Measurements from ENCODE around the gene NRCAM.

The NRCAM gene

GRCh38 chr7:108236681-108237415 lies 219.4 kb downstream of the NRCAM start:
- DNase-seq: no peak

- DNase-seq: no peak
These were observed 220.7 kb downstream of the NRCAM start for GRCh38 chr7:108235451-108236061.

GRCh38 chr7:108234971-108235450 lies 221.2 kb downstream of the NRCAM start:
- no peak for DNase-seq

DNA sequence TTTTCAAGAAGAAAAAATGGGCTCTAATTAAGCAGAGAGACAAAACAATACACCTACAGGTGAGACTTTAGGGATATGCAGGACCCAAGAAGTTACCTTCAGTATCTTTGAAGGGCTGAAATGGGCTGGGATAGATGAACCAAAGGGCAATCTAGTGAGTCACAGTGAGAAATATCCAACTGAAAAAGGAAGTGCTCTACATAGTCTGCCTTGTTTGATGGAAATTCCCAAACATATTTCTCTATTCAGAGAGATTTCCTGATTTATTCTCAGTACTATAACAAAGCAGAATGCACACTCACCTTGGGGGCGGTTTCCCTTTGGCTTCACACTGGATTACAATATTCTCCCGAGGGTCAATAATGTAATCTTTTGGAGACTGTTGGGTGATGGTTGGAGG lies 222.0 kb downstream of the NRCAM start:
- DNase-seq: no peak

GRCh38 chr7:108232076-108232475 lies 224.2 kb downstream of the NRCAM start:
- DNase-seq: no peak

DNA sequence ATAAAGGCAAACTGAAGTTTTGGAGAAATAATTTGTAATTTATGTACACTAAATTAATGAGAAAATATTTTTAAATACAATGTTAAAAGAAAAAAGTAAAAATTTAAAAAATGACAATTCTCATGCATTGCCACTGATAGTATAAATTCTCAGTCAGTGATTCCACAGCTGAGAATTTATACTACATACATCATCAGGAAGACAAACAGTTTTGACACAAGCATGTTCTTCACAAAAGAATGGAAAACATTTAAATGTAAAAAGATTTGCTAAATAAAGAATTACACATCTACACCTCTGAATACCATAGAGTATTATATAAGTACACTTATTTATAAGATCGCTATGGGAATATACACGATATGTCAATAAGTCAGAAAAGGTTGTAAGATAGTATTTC lies 225.0 kb downstream of the NRCAM start:
- DNase-seq: no peak

DNA sequence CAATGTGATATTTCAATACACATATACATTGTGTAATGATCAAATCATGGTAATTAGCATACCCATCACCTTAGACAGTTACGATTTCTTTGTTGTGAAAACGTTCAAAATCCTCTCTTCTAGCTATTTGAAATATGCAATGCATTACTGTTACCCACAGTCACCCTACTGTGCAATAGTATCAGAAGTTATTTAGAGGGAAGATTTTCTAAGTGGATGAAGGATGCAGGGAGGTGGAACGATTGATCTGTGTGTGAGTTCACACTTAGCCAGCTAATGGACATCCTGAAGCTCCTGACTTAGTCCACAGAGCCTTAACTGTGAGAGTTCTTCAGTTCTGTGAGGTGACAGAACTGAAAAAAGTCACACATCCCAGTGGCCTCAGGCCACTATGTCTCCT lies 228.9 kb downstream of the NRCAM start:
- DNase-seq: no peak

- no peak for DNase-seq
These were observed 229.4 kb downstream of the NRCAM start for GRCh38 chr7:108226816-108227299.

DNA sequence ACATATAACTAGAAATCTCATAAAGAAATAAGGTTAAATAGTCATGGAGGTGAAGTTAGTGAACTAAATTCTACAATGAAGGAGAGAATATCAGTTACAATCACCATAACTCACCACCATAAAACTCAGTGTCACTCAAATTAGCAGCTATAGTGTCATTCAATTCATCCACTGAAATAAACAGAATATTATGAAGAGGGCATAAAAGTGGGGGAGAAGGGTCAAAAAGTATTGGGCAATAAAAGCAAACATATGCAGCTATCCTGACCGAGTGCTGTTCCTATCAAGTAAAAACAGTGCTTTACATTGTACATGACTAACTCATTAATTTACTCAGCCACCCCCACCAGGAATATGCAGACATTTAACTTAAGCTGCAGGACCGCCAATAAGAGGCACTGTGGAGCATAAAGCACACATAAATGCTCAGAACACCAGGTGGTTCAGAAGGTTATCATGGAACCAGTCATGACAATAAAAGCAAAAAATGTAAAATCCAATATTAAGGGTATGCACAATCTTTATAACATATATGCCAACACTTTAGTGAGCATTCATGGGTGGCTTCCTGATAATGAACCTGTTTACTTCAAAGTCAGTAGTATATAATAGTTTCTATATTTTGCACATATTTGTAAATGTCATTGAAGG lies 230.6 kb downstream of the NRCAM start:
- DNase-seq: no peak

DNA sequence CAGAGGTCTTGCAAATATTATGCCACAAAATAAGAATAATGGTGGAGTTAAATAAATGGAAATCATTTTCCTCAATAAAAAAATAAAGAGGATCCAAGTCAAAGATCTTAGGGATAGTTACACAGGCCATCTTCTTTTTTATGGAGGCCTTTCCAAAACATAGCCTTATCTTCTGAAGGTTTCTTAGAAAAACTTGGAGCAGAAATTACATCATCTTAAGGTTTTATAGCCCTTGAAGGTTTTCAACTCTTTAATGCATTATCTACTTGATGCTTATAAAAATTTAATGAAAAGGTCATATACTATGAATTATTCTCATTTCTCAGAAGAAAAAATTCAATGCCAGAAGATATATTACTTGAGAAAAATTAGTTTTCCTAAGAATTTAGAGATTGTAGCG lies 231.8 kb downstream of the NRCAM start:
- no peak for DNase-seq

GRCh38 chr7:108222236-108222892 lies 233.9 kb downstream of the NRCAM start:
- no peak for DNase-seq

DNA sequence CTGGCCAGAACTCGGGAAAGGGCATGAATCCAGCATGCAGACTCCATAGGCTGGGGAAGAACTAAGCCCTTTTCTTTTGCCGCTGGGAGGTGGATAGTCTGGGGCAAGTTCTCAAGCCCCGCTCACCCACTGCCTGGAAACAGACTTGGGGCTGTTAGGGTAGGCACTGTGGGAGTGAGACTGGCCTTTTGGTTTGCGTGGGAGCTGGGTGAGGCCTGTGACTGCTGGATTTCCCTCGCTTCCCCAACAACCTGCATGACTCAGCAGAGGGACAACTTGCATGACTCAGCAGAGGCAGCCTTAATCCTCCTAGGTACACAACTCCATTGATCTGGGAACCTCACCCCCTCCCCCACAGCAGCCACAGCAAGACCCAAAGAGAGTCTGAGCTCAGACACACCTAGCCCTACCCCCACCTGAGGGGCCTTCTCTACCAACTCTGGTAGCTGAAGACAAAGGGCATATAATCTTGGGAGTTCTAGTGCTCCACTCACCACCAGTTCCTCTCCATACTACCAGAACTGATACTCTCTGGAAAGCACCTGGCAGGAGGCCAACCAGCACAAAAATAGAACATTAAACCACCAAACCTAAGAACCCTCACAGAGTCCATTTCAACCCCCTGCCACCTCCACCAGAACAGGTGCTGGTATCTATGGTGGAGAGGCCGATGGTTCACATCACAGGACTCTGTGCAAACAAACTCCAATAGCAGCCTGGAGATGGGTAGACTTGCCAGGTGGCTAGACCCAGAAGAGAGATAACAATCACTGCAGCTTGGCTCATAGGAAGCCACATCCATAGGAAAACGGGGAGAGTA lies 244.6 kb downstream of the NRCAM start:
- no peak for DNase-seq

DNA sequence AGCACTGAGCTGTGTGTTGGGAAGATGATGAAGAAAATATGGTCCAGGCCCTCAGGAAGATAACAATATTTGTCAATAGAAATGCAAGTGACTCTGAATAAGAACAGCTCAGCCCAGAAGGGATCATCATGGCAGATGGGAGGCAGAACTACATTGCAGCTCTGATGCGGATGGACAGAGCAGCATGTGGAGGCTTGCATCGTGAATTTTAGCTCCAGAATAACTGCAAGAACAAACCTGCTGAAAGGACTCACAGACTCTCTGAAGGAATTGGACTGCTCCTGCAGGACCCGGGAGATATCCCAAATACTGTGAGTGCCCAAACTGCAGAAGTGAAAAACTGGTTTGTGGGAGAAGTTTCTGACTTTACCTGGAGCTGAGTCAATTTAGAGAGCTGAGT lies 245.4 kb downstream of the NRCAM start:
- DNase-seq: no peak

DNA sequence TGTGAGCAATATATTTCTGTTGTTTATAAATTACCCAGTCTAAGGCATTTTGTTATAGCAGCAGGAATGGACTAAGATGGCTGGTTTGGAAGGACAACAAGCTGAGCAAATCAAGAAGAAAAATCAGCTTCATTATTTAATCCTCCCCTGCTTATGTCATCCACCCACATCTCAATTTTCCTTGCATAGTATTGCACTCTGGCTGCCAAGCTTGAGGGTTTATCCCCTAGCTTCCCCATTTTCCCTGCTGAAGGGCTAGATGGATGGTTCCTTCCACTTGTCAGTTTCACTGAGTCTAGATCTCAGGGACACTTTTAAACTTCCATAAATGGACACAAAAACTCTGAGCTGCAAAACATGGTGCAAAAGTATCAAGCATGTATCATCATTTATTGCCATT lies 250.9 kb downstream of the NRCAM start:
- DNase-seq: no peak

DNA sequence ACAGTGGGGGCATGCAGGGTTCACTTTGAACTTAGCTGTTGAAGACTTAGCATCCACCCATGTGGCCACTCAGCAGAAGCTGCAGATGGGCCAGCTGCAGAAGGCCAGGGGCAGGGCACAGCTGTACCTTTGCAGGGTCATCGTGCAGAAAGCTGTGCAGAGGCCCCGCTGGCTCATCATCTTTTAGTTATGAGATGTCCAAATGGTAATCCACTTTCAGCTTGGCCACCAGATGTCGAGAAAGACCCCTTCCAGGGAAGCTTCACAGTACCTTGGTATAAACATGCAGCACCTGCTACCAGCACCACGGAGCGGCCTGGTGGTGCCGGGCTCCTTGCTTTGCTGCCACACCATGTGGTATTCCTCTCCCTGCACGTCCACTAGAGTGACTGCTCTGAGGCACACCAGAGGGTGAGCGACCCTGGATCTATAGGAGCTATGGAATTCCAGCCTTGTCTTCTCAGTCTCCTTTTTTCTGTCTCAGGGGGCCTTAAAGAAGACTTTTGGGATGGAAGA lies 251.9 kb downstream of the NRCAM start:
- no peak for DNase-seq

- DNase-seq: no peak
These were observed 252.7 kb downstream of the NRCAM start for GRCh38 chr7:108203537-108203936.

DNA sequence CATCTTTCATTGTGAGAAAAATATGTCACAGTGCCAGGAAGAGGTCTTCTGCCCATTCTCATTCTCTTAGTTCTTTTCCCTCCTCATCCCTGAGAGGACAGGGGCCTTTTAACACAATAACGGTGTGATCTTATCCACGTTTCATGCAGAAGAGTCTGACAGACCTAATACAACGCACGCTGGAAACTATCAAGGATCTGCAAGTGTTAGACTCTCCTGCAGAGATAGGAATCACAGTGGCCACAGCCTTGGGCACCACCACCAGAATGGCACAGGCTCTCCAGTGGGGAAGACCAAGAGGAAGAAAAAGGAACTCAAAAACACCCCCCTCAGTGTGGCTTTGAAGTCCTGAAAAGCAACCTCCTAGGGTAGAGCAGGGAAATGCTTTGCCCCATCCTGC lies 253.5 kb downstream of the NRCAM start:
- no peak for DNase-seq

GRCh38 chr7:108201766-108202165 lies 254.5 kb downstream of the NRCAM start:
- DNase-seq: no peak

- no peak for DNase-seq
These were observed 255.9 kb downstream of the NRCAM start for GRCh38 chr7:108200326-108200725.

DNA sequence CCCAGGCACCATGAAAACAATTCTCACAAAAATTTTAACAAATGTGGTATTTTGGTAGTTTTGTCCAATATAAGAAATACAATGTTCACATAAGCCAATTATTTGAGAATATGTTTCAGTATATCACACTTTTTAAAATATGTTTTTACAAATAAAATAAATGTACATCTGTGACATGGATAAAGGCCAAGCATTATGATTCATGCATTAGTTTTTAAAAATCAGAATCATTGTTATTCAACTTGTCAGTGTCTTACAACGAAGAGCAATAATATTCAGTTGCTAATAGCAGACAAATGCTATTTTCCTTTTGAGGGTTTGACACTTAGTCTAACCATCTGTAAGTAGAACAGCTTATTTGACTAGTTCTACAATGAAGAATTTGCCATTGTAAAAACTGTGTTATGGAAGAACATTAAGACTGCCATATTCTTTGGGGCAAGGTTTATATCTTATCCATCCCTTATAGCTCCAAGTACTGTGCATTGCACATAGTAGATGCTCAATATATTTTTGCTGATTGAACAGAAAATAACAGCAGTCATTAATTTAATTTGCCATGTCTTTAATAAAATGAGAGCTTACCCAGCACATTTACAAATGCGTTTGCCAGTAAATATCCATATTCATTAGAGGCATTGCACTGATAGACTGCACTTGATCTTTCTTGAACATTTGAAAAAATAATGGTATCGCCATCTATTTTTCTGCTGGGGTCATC lies 258.7 kb downstream of the NRCAM start:
- DNase-seq: no peak

DNA sequence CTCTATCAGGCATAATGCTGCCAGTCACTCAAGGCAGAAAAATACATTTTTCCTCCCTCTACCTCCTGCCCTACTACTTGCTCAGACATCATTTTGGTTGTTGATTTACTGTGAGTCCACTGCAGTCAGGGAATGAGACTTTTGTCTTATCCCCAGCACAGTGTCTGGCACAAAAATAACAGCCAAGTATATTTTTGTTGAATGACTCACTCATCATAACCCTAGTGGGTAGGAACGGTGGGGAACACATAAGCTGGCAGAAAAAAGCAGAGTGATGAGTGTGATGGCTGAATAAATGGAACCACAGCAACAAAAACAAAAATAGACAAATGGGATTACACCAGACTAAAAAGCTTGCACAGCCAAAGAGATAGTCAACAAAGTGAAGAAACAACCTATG lies 260.2 kb downstream of the NRCAM start:
- DNase-seq: no peak

Measured in CD4-positive, alpha-beta T cell treated with Interleukin-6 for 4 hours (primary cell).